OCI-LY3 (cell line): ENCODE measurements around the gene CERS6.

Experiments
- H2AFZ ChIP-seq: fragments of 200-600, 300-600 bp; shearing (Covaris generic); 2 replicates; pipeline ENCODE4 v1.6.0; 2014; ENCODE audit warnings: antibody characterized with exemption, low read depth, low read length
- H3K27ac ChIP-seq: fragments of 200-600, 300-600 bp; sonication (generic); 2 replicates; pipeline ENCODE4 v1.5.1; 2014; ENCODE audit warnings: mild to moderate bottlenecking, low read length, moderate library complexity, mixed read lengths
- H3K27me3 ChIP-seq: fragments of 200-600, 300-600 bp; sonication (generic); 2 replicates; pipeline ENCODE4 v1.6.1; 2014; ENCODE audit warnings: low read depth, low read length, mixed read lengths
- H3K36me3 ChIP-seq: fragments of 200-600, 300-600 bp; sonication (generic); replicated peaks from 2 replicates; pipeline ENCODE3; 2014; ENCODE audit warnings: low read depth, low read length, mixed read lengths
- H3K4me1 ChIP-seq: fragments of 300-600, 200-600 bp; sonication (generic); 2 replicates; pipeline ENCODE4 v1.6.1; 2014; ENCODE audit warnings: low read length, mixed read lengths
- H3K4me2 ChIP-seq: fragments of 200-600, 300-600 bp; sonication (generic); 2 replicates; pipeline ENCODE4 v1.6.1; 2014; ENCODE audit warnings: low read length, mixed read lengths
- H3K4me3 ChIP-seq: fragments of 300-600, 200-600 bp; sonication (generic); 2 replicates; pipeline ENCODE4 v1.5.1; 2014; ENCODE audit warnings: antibody characterized with exemption, mild to moderate bottlenecking, low read length, moderate library complexity
- H3K79me2 ChIP-seq: fragments of 300-600, 200-600 bp; shearing (Covaris generic); 2 replicates; pipeline ENCODE4 v1.6.1; 2014; ENCODE audit warnings: mild to moderate bottlenecking, low read length, mixed read lengths
- H3K9ac ChIP-seq: fragments of 300-600, 200-600 bp; shearing (Covaris generic); 2 replicates; pipeline ENCODE4 v1.6.0; 2014; ENCODE audit warnings: mild to moderate bottlenecking, low read length, moderate library complexity
- H3K9me3 ChIP-seq: fragments of 200-600, 300-600 bp; shearing (Covaris generic); 2 replicates; pipeline ENCODE4 v1.6.1; 2014; ENCODE audit warnings: low read length, mixed read lengths; ENCODE audit not compliant: insufficient read depth
- H4K20me1 ChIP-seq: fragments of 200-600, 300-600 bp; sonication (generic); 2 replicates; pipeline ENCODE4 v1.6.1; 2016; ENCODE audit warnings: low read length, mixed read lengths; ENCODE audit not compliant: insufficient read depth
- CTCF ChIP-seq: fragments of 200-600, 300-600 bp; sonication (generic); IDR thresholded peaks from 2 replicates; pipeline ENCODE4 v1.5.1; 2014; ENCODE audit warnings: antibody characterized with exemption, low read length, low read depth
- EZH2phosphoT487 ChIP-seq: fragments of 200-600 bp; shearing (Covaris generic); IDR thresholded peaks from 2 replicates; pipeline ENCODE4 v1.6.1; 2018; ENCODE audit warnings: antibody characterized with exemption, mixed run types, low read depth

CERS6 gene

GRCh38 chr2:168698969-168699368, 242.9 kb downstream of the CERS6 start:
- TF ChIP-seq CTCF = no peak
- no peak for TF ChIP-seq EZH2phosphoT487
- no peaks in the 10 kb centered on the region for H4K20me1 ChIP-seq
- no peak overlapping the region for H3K9ac ChIP-seq
- no peak overlapping the region for H3K4me3 ChIP-seq
- no peaks in the 10 kb centered on the region for H3K79me2 ChIP-seq
- no peaks in the 10 kb centered on the region for H3K36me3 ChIP-seq
- H3K4me2 ChIP-seq = no peak overlapping the region
- H2AFZ ChIP-seq = no peak overlapping the region
- no peaks in the 10 kb centered on the region for H3K27me3 ChIP-seq
- H3K4me1 ChIP-seq = no peaks in the 10 kb centered on the region
- H3K9me3 ChIP-seq = no peaks in the 10 kb centered on the region
- H3K27ac ChIP-seq = no peak overlapping the region

GRCh38 chr2:168699844-168700417, 243.9 kb downstream of the CERS6 start:
- Histone ChIP-seq H2AFZ (no peak overlapping the region), H3K79me2 (no peaks in the 10 kb centered on the region), H3K36me3 (no peaks in the 10 kb centered on the region), H3K9me3 (no peaks in the 10 kb centered on the region), H3K4me1 (no peaks in the 10 kb centered on the region), H3K27ac (no peak overlapping the region), H3K27me3 (no peaks in the 10 kb centered on the region), H3K4me3 (no peak overlapping the region), H4K20me1 (peaks cover 1% of the 10 kb centered on the region; the same call in 1 of the 2 replicates), H3K4me2 (no peak overlapping the region), H3K9ac (no peak overlapping the region)
- no peak for TF ChIP-seq CTCF
- TF ChIP-seq EZH2phosphoT487 = no peak

- Histone ChIP-seq H2AFZ (no peak overlapping the region), H3K27ac (no peak overlapping the region), H3K4me3 (no peak overlapping the region), H3K4me2 (no peak overlapping the region), H3K27me3 (no peaks in the 10 kb centered on the region), H3K9ac (no peak overlapping the region), H3K36me3 (no peaks in the 10 kb centered on the region), H3K4me1 (no peaks in the 10 kb centered on the region), H3K9me3 (no peaks in the 10 kb centered on the region), H3K79me2 (no peaks in the 10 kb centered on the region), H4K20me1 (peaks cover 4% of the 10 kb centered on the region; the same call in 1 of the 2 replicates)
- no peak for TF ChIP-seq CTCF
- TF ChIP-seq EZH2phosphoT487 = no peak
These were observed 244.7 kb downstream of the CERS6 start for GRCh38 chr2:168700615-168701245.

- Histone ChIP-seq H4K20me1 (peaks cover 4% of the 10 kb centered on the region; the same call in 1 of the 2 replicates), H3K4me3 (no peak overlapping the region), H3K4me2 (no peak overlapping the region), H3K79me2 (no peaks in the 10 kb centered on the region), H3K27me3 (no peaks in the 10 kb centered on the region), H3K9me3 (no peaks in the 10 kb centered on the region), H3K36me3 (no peaks in the 10 kb centered on the region), H3K27ac (no peak overlapping the region), H2AFZ (no peak overlapping the region), H3K9ac (no peak overlapping the region), H3K4me1 (no peaks in the 10 kb centered on the region)
- TF ChIP-seq EZH2phosphoT487 = no peak
- TF ChIP-seq CTCF = no peak
These were observed 246.5 kb downstream of the CERS6 start for GRCh38 chr2:168702579-168702978.
